Mesodermal cell (in vitro differentiated cells): ENCODE measurements around the gene PLD1.

Source experiments
- H3K27ac ChIP-seq: 2 replicates; pipeline ENCODE4 v1.7.0; 2013; ENCODE audit warnings: mild to moderate bottlenecking, low read depth, low read length, moderate library complexity; ENCODE audit not compliant: severe bottlenecking
- H3K36me3 ChIP-seq: 2 replicates; pipeline ENCODE4 v1.7.1; 2013; ENCODE audit warnings: mild to moderate bottlenecking, low read length, moderate library complexity; ENCODE audit not compliant: control insufficient read depth, insufficient read depth
- H3K4me1 ChIP-seq: one replicate; pipeline ENCODE4 v1.7.1; 2013; ENCODE audit warnings: mild to moderate bottlenecking, low read length; ENCODE audit not compliant: insufficient read depth, control insufficient read depth, poor library complexity, severe bottlenecking
- H3K4me3 ChIP-seq: 2 replicates; pipeline ENCODE4 v1.7.0; 2013; ENCODE audit warnings: low read length, control low read depth, mild to moderate bottlenecking; ENCODE audit not compliant: insufficient read depth, poor library complexity, severe bottlenecking; ENCODE audit errors: extremely low read depth
- H3K9me3 ChIP-seq: 2 replicates; pipeline ENCODE4 v1.7.1; 2013; ENCODE audit warnings: mild to moderate bottlenecking, low read length, moderate library complexity; ENCODE audit not compliant: control insufficient read depth
- WGBS, 2 experiments: methylation state at CpG; one replicate each; pipeline ENCODE4 v1.1.5; 2013; ENCODE audit warnings: missing lambda C conversion rate in 2 of 2; ENCODE audit not compliant: insufficient coverage in 2 of 2; 5-methylcytosine and 5-hydroxymethylcytosine counted together

The PLD1 gene

DNA sequence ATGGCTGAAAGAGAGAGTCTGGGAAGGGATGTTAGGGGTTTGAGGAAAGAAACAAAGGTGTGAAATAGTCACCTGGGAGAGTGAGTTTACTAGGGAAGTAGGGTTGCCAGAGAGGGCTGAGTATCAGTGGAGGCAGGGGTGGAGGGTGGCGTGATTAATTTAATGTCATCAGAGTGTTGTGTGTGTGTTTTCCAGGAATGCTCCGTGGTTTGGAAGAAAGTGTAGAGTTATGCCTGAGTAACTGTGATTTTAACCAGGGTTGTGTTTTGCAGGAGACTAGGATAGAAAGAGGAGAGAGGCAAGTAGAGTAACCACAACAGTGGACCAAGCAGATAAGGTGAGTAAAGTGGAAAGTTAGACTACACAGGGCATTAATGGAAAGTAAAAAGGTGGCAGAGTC, 27.2 kb downstream of the PLD1 start:
- no peaks in the 10 kb centered on the region for H3K36me3 ChIP-seq
- no peak overlapping the region for H3K4me3 ChIP-seq
- H3K9me3 ChIP-seq: no peaks in the 10 kb centered on the region
- peaks cover 14% of the 10 kb centered on the region for H3K4me1 ChIP-seq
- 90 to 95% methylated on average over 2 of the region's 2 CpGs for WGBS, 2 experiments
- H3K27ac ChIP-seq: no peak overlapping the region

DNA sequence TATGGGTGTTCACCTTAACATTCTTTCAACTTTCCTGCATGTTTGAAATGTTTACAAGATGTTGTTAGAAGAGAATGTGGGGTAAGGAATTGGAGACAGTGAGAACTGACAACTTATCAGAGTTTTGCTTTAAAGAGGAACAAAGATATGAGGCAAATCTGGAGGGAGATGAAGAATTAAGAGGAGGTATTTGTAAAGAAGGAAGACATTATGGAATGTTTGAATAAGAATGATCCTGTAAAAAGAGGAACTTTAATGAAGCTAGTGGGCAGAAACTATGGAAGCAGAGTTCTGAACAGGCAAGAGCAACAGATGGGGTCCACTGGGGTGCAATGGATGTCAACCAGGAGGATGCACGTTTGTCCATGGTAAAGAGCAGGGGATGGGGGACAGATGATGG, 27.7 kb downstream of the PLD1 start:
- Histone ChIP-seq H3K36me3 (no peaks in the 10 kb centered on the region), H3K9me3 (no peaks in the 10 kb centered on the region), H3K4me3 (no peak overlapping the region), H3K27ac (no peak overlapping the region), H3K4me1 (peaks cover 14% of the 10 kb centered on the region)
- 88 to 91% methylated on average over 1 of the region's 1 CpG for WGBS, 2 experiments

DNA sequence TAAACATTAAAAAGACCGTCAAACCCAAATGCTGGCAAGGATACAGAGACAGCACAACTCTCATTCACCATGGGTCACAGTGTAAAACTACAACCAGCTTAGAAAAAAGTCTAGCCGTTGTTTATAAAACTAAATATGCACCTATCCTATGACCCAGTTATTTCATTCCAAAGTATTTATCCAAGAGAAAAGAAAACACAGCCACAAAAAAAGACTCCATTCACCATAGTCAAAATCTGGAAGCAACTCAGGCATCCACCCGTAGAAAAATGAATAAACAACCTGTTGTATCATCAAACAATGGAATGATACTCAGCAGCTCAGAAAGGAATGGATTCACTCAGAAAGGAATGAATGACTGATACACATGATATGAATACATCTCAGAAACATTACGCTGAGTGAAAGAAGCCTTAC, 28.6 kb downstream of the PLD1 start:
- H3K4me1 ChIP-seq: peaks cover 14% of the 10 kb centered on the region
- 92 to 100% methylated on average over 1 to 2 of the region's 4 CpGs for WGBS, 2 experiments
- no peak overlapping the region for H3K27ac ChIP-seq
- H3K36me3 ChIP-seq: no peaks in the 10 kb centered on the region
- no peak overlapping the region for H3K4me3 ChIP-seq
- no peaks in the 10 kb centered on the region for H3K9me3 ChIP-seq

DNA sequence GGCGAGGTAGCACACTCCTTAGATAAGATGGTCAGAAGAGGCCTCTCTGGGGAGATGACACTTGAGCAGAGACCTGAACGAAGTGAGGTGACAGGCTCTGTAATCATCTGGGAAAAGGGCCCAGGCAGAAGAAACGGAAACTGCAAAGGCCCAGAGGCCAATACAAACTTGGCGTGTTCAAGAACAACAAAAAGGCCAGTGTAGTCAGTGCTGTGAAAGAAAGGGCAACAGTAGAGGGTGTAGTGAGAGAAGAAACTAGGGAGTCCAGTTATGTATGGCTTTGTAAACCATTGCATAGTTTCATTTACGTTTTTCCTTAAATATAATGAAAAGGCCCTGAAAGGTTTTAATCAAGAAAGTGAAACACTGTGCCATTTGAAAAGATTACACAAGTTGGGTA, 31.8 kb downstream of the PLD1 start:
- peaks cover 14% of the 10 kb centered on the region for H3K4me1 ChIP-seq
- WGBS, 2 experiments: 91 to 96% methylated on average over 4 to 5 of the region's 5 CpGs
- no peak overlapping the region for H3K4me3 ChIP-seq

DNA sequence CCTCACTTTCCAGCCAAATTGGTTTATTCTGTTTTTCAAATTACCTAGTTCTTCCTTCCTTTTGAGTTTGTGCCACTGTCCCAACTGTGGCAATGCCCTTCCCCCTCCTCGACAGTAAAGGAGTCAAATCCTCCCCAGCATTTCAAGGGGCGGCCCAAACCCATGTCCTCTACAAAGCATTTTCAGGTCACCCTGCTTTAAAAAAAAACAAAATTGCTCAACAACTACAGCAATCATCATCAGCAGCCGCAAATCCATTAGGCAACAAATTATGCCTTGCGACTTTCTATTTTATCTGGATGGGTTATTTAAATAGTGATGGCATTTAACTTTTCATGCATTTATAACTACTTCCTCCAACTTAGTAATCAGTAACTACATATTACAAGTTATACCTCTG, 32.7 kb downstream of the PLD1 start:
- 88% methylated on average over 1 of the region's 4 CpGs; no CpG with 5 or more reads in 1 of the 2 experiments for WGBS, 2 experiments
- no peaks in the 10 kb centered on the region for H3K36me3 ChIP-seq
- peaks cover 11% of the 10 kb centered on the region for H3K4me1 ChIP-seq

More for the DNA sequence above, 31.8 kb downstream of the PLD1 start:
- no peak overlapping the region for H3K27ac ChIP-seq
- no peaks in the 10 kb centered on the region for H3K9me3 ChIP-seq
- no peaks in the 10 kb centered on the region for H3K36me3 ChIP-seq

DNA sequence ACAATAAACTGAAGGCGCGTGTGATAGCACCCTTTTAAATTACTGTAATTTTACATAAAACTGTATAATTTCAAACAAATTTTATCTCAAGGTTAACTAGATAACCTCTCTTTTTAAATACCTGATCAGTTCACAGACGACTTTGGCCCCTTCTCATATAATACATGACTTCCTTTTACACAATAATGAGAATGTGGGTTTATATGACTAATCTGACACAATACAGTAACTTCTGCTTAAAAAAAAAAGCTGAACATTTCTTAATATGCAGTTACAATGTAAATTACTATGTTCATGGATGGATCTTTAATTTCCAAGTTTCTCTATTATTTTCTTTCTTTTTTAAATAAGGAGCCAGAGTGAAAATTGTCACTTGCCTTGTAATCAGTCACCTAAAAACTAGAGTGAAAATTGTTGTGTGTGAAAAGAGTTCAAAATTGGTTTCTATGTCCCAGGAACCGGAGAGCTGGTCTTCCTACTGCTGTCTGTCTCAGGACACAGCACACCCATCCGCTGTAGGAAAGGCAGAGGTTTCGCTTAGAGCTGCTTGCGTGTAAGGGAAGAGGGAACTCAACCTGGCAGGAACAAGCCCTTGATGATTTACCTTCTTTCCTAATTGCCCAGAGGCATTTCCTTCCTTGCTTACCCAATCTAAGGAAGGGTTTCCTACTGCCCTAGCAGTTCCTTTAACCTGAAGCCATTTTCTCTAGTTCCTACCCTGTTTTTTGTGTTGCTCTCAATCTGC, 33.3 kb downstream of the PLD1 start:
- Histone ChIP-seq H3K9me3 (no peaks in the 10 kb centered on the region), H3K4me3 (no peak overlapping the region), H3K36me3 (no peaks in the 10 kb centered on the region), H3K27ac (no peak overlapping the region), H3K4me1 (peaks cover 7% of the 10 kb centered on the region)
- WGBS, 2 experiments: 98 to 100% methylated on average over 4 of the region's 7 CpGs

More for the DNA sequence above, 32.7 kb downstream of the PLD1 start:
- Histone ChIP-seq H3K9me3 (no peaks in the 10 kb centered on the region), H3K27ac (no peak overlapping the region), H3K4me3 (no peak overlapping the region)

DNA sequence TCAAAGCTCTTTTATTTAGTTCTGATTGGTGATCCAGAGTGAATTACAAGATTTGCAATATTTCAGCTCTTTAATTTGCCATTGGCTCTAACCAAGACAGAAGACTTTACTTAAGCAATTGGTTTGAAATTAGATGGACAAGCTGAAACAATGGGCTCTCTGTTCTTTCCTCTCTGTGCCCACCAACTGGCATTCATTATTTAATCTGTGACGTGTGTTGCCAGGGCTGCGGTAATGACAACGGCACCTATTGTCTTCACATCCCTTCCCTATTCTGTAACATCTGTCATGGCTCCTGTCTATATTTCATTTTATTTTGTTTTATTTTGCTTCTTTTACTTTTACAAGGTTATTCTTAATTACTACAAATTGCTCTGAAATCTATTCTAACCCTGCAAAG, 33.9 kb downstream of the PLD1 start:
- no peak overlapping the region for H3K4me3 ChIP-seq
- no peaks in the 10 kb centered on the region for H3K36me3 ChIP-seq
- no peak overlapping the region for H3K27ac ChIP-seq
- WGBS, 2 experiments: 90 to 94% methylated on average over 2 to 3 of the region's 3 CpGs
- peaks cover 1% of the 10 kb centered on the region for H3K4me1 ChIP-seq
- H3K9me3 ChIP-seq: no peaks in the 10 kb centered on the region

DNA sequence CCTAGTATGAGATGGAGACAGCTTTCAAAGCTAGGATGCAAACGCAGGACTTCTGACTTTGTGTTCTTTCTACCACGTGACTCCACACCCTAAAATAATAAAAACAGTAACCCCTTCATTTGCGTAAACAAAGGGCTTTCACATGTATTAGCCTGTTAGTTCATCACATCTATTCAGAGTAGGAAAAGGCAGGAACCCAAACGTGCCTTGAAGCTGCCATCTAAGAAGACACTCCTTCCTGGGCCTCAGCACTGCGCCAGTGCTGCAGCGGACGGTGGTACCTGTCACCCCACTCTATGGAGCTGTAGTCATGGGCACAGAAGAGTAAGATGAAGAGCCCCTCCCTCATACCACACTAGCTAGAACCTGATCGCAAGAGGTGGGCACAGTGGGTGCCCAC, 34.3 kb downstream of the PLD1 start:
- no peak overlapping the region for H3K27ac ChIP-seq
- H3K36me3 ChIP-seq: no peaks in the 10 kb centered on the region
- H3K4me3 ChIP-seq: no peak overlapping the region
- H3K4me1 ChIP-seq: no peaks in the 10 kb centered on the region
- no peaks in the 10 kb centered on the region for H3K9me3 ChIP-seq
- WGBS, 2 experiments: 80 to 91% methylated on average over 4 to 5 of the region's 8 CpGs

DNA sequence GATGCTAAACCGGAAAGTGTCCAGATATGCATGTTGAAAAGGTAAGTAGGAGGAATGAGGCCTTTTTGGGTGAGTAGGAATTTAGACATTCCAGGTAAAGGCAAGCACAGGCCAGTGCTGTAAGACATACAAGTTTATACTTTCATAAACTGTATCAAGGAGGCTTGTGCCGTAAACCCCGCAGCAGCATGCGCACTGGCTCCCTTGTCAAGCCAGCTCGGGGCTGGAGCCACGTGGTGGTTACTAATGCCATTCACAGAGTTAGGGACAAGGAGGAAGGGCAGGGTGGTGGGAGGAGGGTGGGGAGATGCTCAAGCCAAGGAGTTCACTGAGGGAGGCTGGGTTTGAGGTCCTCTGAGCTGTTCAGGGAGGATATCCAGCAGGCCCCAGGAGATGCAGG, 35.8 kb downstream of the PLD1 start:
- no peak overlapping the region for H3K4me3 ChIP-seq
- no peaks in the 10 kb centered on the region for H3K4me1 ChIP-seq
- H3K9me3 ChIP-seq: no peaks in the 10 kb centered on the region
- WGBS, 2 experiments: 76 to 100% methylated on average over 3 to 4 of the region's 6 CpGs
- H3K36me3 ChIP-seq: no peaks in the 10 kb centered on the region
- no peak overlapping the region for H3K27ac ChIP-seq

DNA sequence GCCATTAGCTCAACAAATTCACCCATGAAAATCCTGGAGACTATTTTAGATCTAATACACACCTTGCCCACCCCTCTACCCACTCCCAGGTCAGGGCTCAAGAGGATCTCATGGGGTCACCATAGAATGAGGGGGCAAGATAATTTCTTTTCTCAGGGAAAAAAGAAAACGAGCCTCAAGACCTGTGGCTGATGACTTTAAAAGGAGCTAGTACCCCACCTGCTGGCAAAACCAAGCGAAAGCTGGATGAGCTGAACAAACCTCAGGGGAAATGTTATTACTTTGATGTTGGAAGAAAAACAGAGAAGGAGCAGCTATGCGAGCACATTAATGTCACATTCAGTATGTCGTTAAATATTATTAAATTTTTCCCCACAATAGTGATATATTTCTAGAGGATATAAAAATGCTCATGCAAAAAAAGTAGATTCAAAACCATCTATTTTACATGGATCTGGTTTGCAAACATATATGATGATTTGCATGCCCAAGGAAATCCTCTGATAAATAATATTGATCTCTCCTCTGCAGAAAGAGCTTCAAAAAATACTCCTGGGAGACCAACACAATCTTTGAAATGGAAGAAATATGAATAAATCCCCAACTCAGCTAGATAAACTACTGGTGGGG, 37.7 kb downstream of the PLD1 start:
- Histone ChIP-seq H3K27ac (no peak overlapping the region), H3K36me3 (no peaks in the 10 kb centered on the region), H3K9me3 (no peaks in the 10 kb centered on the region), H3K4me3 (no peak overlapping the region), H3K4me1 (no peaks in the 10 kb centered on the region)
- WGBS, 2 experiments: 0% methylated on average over 1 to 2 of the region's 4 CpGs
